Measurements from ENCODE around the gene U2SURP.
"Not testable (repeated sequence)": the region's sequence is repeated elsewhere in the genome, so short reads cannot be mapped to it uniquely, and the experiment has no call there.

U2SURP gene

GRCh38 chr3:142976621-142977398 lies 24.6 kb upstream of the U2SURP start:
- in situ Hi-C loops (cut with MboI; ENCODE audit: low sequenced_read_pairs) = no loop called here

- in situ Hi-C loops (cut with MboI; ENCODE audit: low sequenced_read_pairs) = no loop called here
Observed at GRCh38 chr3:142977399-142977728, 24.0 kb upstream of the U2SURP start.

GRCh38 chr3:142981108-142981507 lies 20.3 kb upstream of the U2SURP start:
- in situ Hi-C loops (cut with MboI; ENCODE audit: low sequenced_read_pairs) = no loop called here

GRCh38 chr3:142982038-142982773 lies 19.2 kb upstream of the U2SURP start:
- in situ Hi-C loops (cut with MboI; ENCODE audit: low sequenced_read_pairs) = no loop called here

GRCh38 chr3:142983318-142983717 lies 18.1 kb upstream of the U2SURP start:
- in situ Hi-C loops (cut with MboI; ENCODE audit: low sequenced_read_pairs) = no loop called here

- in situ Hi-C loops (cut with MboI; ENCODE audit: low sequenced_read_pairs) = no loop called here
Observed at GRCh38 chr3:142984255-142984654, 17.1 kb upstream of the U2SURP start.

GRCh38 chr3:142987080-142987700 lies 14.2 kb upstream of the U2SURP start:
- in situ Hi-C loops (cut with MboI; ENCODE audit: low sequenced_read_pairs) = no loop called here

GRCh38 chr3:142987707-142988106 lies 13.7 kb upstream of the U2SURP start:
- in situ Hi-C loops (cut with MboI; ENCODE audit: low sequenced_read_pairs) = no loop called here

GRCh38 chr3:142988221-142988620 lies 13.1 kb upstream of the U2SURP start:
- in situ Hi-C loops (cut with MboI; ENCODE audit: low sequenced_read_pairs) = not testable (repeated sequence)

- in situ Hi-C loops (cut with MboI; ENCODE audit: low sequenced_read_pairs) = not testable (repeated sequence)
Observed at GRCh38 chr3:142988826-142989225, 12.5 kb upstream of the U2SURP start.

GRCh38 chr3:142990721-142991120 lies 10.6 kb upstream of the U2SURP start:
- in situ Hi-C loops (cut with MboI; ENCODE audit: low sequenced_read_pairs) = loop anchor here (10.0 kb wide), 1 partner anchor 166 kb away; no protein-coding TSS in a partner anchor

GRCh38 chr3:142992323-142992722 lies 9.0 kb upstream of the U2SURP start:
- in situ Hi-C loops (cut with MboI; ENCODE audit: low sequenced_read_pairs) = loop anchor here (10.0 kb wide), 1 partner anchor 168 kb away; no protein-coding TSS in a partner anchor

GRCh38 chr3:142993958-142994442 lies 7.4 kb upstream of the U2SURP start:
- in situ Hi-C loops (cut with MboI; ENCODE audit: low sequenced_read_pairs) = loop anchor here (10.0 kb wide), 1 partner anchor 169 kb away; no protein-coding TSS in a partner anchor

- in situ Hi-C loops (cut with MboI; ENCODE audit: low sequenced_read_pairs) = loop anchor here (10.0 kb wide), 1 partner anchor 173 kb away; no protein-coding TSS in a partner anchor
Observed at GRCh38 chr3:142997330-142997729, 4.0 kb upstream of the U2SURP start.

GRCh38 chr3:142998439-142998838 lies 2.9 kb upstream of the U2SURP start:
- in situ Hi-C loops (cut with MboI; ENCODE audit: low sequenced_read_pairs) = loop anchor here (10.0 kb wide), 1 partner anchor 174 kb away; no protein-coding TSS in a partner anchor

GRCh38 chr3:142999881-143000280 lies 1.5 kb upstream of the U2SURP start:
- in situ Hi-C loops (cut with MboI; ENCODE audit: low sequenced_read_pairs) = loop anchor here (10.0 kb wide), 2 partner anchors 175 to 415 kb away; no protein-coding TSS in a partner anchor

- in situ Hi-C loops (cut with MboI; ENCODE audit: low sequenced_read_pairs) = loop anchor here (10.0 kb wide), 1 partner anchor 416 kb away; no protein-coding TSS in a partner anchor
Observed at GRCh38 chr3:143000528-143000927, 842 bp upstream of the U2SURP start.

GRCh38 chr3:143001034-143001368 lies 369 bp upstream of the U2SURP start:
- in situ Hi-C loops (cut with MboI; ENCODE audit: low sequenced_read_pairs) = loop anchor here (10.0 kb wide), 1 partner anchor 416 kb away; no protein-coding TSS in a partner anchor

GRCh38 chr3:143002083-143002712 lies 828 bp downstream of the U2SURP start:
- in situ Hi-C loops (cut with MboI; ENCODE audit: low sequenced_read_pairs) = loop anchor here (10.0 kb wide), 1 partner anchor 417 kb away; no protein-coding TSS in a partner anchor

- in situ Hi-C loops (cut with MboI; ENCODE audit: low sequenced_read_pairs) = loop anchor here (10.0 kb wide), 1 partner anchor 418 kb away; no protein-coding TSS in a partner anchor
Observed at GRCh38 chr3:143002727-143003126, 1.4 kb downstream of the U2SURP start.

All from HL-60/S4 (cell line).